GM19324 (cell line): ENCODE data around the gene ITLN2.
"Not testable (repeated sequence)": the region's sequence is repeated elsewhere in the genome, so short reads cannot be mapped to it uniquely, and the experiment has no call there.

Experiments
- ATAC-seq: cut with Tn5 transposase; IDR thresholded peaks from one replicate; pipeline ENCODE4 v1.9.1; 2021; ENCODE audit warnings: mild to moderate bottlenecking, moderate library complexity; ENCODE audit not compliant: unreplicated experiment, low FRiP score

The ITLN2 gene

DNA sequence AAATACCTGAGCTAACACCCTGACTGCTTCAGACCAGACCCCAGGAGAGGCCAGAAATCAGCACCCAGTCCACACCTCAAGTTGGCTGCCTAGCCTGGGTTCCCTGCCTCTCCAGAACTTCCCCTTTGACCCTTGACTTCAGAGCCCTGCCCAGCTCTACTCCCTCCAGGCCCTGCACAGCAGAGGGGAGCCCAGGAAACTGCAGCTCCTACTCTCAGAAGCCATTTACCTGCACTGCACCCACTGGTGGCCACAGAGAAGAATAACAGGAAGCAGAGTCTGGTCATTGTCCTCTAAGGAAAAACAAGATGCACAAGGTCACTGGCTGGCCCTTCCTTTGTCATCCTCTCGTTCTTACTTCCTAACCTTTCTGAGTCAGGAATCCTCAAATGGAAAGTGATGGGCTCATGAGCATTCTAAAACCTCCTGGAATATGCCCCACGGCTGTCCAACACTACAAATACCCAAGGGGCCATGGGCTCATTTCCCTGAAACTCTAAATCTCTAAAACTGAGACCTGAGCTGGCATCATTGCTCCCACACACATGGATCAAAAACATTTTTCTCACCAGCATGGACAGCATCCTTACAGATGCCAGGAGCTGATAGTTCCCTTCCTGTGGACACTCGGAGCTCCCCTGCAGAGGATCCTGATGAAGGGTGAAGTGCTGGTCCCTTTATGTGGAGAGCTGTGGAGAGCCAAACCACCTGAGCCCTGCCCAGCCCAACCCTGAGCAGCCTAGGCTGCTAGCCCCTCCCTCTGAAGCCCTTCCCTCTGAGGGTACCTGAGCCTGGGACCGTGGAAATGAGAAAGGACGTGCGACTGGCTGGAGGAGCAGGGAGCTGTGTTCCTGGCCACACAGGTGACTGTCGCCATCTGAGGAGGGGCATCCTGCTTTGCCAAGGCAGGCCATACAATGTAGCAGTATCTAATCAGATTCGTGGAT is at the start of gene ITLN2:
TSS of gene ITLN2 (minus strand) at position 652 of the 947 bp plus-strand sequence. CDS start at position 584, 68 bp downstream.
- ATAC-seq = no peak

DNA sequence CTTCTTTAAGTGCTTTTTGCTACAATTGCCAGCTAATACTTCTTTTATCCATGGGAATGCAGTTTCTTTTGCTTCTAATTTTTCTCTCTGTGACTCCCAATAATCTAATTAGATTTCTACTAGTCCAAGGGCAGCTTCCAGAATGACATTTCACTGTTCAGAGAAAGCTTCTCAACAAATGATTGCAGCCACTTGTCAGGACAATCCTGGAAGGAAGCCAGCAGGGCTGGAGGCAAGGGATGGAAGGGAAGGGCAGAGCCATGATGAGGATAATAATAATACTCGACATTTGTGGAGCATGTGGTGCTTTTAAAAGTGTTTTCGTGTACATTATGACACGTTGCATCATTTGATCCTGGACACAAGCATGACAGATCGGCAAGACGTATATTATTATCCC is 46.9 kb upstream of the ITLN2 start:
- no peak for ATAC-seq

DNA sequence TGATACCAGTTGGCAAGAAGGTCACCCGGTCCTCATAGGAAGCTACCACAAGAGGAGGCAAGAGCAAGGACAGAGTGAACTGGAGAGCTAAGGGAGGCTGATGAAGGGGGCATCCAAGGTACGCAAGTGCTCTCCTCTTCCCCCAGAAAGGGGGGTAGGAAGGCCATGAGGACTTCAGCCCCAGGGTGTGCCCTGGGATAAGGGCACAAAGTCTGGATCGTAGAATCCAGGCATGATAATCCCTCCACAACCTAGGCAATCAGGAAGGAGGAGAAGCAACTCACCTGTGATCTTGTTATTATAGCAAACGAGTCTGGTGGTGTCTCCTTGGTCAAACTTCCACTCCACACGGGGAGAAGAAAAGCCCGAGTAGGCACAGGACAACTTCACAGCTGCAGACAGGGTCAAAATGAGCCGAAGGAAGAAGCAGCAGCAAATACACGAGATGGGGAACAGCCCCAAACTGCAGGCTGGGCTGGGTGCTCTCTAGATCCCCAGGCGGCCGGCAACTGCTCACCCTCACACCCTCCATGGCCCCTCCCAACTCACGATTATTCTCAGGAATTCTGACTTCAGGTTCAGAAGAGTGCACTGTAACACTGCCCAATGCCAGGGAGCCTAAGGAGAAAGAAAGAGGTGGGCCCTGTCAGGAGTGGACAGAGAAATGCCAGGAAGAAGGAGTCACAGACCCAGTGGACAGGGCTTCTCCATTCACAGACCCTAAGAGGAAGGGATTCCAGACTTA is 46.3 kb upstream of the ITLN2 start:
- no peak for ATAC-seq

DNA sequence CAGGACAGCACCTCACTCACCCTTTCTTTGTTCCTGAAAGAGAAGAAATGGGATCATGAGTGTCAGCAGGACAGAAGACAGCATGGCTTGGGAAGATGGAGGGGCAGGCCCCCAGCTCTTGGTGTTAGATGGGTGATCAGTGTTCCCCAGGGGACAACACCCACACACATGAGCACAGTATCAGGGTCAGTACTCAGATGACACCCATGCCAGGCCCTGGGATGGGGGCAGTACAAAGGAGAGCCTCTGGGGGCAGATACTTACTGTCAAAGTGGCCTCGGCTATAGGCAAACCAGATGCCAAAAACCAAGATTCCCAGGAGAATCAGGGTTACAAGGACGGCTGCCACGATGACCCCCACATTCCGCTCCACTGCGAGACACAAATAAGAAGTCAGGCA is 44.8 kb upstream of the ITLN2 start:
- ATAC-seq = no peak

DNA sequence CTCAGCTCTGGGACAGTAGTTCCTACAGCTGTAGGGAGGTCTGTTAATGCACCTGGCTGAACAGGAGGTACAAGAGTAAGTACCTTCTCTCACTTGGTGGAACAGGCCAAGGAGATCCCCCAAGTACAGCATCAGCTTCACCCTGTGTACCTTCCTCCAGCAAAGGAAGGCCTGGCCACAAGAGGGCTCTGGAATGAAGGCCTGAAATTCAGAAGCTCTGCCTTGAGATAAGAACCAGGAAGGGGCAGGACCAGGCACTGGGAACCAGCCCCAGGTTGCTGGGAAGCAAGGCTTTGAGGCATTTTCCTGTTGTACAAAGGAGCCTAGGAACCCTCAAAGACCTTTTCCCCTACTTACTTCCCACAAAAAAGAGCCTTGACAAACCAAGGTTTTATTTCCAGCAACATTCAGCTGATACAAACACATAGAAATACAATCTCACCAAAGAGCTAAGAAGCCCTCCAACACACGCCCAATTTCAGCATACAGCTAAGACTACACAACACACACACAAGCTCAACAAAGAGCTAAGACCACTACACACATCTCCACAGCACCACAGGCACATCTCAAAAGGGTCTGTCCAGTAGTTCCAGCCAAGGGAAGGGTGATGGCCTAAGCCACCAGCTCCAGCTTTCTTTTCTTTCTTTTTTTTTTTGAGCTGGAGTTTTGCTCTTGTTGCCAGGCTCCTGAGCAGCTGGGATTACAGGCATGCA is 42.9 kb upstream of the ITLN2 start:
- no peak for ATAC-seq

DNA sequence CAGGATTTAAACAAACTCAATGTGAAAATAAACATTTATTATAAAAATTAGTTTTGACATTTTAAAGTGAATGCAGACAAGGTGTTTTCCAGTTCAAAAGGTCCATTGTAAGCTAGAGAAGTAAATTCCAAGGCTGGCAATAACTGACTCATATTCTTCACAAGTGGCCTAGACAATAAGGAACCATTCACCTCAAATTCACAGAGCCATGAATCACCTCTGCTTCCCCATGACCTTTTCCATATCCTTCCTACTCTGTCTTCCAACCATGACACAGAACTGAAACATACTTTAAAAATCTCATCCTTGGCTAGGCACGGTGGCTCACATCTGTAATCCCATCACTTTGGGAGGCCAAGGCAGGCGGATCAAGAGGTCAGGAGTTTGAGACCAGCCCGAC is 41.6 kb upstream of the ITLN2 start:
- no peak for ATAC-seq

DNA sequence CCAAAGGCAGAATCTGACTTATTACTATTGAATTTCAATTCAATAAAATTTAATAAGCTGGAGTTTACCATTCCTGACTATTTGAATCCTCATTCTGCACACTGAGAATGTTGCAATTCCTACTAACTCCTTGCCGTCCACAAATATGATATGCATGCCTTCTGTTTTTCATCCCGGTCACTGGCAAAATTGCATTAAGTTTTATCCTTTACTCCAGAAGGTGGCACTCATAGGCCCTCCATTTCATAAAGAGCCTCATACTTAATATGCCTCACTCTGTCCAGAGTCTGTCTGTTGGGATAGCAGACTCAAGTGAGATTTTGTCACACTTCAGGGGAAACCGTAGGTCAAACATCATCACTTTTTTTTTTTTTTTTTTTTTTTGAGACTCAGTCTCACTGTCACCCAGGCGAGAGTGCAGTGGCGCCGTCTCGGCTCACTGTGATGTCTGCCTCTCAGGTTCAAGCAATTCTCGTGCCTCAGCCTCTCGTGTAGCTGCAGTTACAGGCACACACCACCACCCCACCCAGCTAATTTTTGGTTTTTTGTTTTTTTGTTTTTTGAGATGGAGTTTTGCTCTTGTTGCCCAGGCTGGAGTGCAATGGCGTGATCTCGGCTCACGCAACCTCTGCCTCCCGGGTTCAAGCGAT is 39.1 kb upstream of the ITLN2 start:
- ATAC-seq = no peak

DNA sequence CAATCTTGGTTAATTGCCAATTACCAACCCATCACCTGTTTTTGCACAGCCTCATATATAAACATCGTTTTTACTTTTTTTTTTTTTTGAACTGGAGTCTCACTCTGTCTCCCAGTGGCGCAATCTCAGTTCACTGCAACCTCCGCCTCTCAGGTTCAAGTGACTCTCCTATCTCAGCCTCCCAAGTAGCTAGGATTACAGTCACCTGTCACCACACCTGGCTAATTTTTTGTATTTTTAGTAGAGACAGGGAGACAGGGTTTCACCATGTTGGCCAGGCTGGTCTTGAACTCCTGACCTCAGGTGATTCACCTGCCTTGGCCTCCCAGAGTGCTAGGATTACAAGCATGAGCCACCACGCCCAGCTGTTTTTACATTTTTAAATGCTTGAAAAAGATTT is 37.4 kb upstream of the ITLN2 start:
- ATAC-seq = not testable (repeated sequence)

DNA sequence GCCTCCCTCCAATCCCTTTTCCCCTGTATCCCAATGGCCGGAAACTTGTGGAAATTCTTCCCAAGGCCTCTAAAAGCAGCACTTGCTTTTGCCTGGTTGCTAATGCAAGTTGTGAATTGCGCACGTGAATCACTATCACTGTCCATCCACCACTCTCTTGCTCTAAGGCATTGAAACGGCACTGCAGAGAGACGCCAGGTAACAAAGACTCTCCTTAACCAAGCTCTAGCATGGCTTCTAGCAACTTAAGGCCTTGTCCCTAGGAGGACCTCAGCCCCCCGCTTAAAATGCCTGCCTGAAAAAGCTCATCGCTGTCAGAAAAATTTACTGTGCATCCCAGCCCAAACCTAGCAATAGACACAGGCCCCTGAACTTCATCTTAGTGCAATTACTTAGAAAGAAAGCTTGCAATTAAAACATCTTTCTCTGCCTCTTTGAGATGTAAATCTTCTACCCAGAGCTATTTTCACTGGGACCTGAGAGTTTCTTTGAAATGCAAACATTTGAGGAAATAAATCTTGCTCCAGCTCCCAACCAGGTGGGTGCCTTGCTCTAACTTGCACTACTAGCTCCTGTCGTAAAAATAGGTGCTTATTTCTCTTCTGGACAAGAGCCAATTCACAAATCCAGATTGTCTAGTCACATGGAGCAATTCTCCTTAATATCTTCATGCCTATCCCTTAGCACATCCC is 32.9 kb upstream of the ITLN2 start:
- no peak for ATAC-seq

DNA sequence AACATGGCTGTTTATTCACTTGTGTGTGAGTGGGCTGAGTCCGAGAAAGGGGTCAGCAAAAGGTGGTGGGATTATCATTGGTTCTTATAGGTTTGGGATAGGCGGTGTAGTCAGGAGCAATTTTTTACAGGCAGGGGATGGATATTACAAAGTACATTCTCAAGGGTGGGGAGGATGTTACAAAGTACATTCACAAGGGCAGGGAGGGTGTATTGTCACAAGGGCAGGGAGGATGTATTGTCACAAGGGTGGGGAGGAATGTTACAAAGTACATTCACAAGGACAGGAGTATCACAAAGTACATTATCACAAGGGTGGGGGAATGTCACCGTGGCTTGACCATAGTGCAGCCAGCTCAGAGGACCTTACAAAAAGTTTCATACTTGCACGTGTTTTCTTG is 31.1 kb upstream of the ITLN2 start:
- no peak for ATAC-seq

DNA sequence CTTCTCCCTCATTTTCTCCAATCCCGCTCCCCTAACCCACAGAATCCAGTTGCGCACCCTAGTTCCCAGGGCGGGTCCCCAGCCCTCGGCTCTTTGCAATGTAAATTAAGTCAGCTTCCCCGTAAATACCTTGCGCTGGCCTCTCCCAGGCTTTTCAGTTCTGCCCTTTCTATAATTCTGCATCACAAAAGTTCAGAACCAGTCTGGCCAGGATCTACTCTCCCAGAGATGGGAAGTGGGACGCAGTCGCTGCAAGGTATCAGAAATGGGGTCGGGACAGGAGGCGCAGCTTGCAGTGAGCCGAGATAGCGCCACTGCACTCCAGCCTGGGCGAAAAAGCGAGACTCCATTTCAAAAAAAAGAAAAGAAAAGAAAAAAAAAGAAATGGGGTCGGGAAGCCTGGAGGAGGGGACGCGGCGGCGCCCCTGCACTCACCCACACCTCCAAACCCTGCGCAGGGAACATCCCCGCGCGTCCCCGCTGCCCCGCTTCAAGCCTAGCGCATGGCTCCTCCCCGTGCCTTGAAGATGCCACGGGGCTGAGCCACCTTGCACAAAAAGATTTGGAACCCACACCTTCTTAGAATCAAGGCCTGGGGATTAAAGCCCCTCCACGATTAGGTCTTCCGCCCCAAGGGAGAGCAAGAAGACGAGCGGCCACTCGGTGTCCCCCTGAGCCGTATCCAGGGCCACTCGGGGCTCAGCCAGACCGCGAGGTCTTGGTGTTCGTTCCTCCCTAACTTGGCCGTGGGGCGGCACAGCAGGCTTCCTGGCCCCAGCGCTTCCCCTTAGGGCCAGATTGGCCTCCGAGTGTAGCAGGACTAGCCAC is 27.2 kb upstream of the ITLN2 start:
- no peak for ATAC-seq

DNA sequence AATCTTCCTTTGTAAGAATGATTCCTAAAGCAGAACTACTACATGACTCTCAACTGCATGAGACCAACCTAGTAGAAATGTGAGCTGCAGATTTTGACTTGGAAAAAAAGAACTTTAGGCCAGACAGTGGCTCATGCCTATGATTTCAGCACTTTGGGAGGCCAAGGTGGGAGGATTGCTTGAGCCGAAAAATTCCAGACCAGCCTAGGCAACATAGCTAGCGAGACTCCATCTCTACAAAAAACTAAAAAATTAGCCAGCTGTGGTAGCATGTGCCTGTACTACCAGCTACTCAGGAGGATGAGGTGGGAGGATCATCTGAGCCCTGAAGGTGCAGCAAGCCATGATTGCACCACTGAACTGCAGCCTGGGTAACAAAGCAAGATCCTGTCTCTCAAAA is 24.7 kb upstream of the ITLN2 start:
- ATAC-seq = no peak

DNA sequence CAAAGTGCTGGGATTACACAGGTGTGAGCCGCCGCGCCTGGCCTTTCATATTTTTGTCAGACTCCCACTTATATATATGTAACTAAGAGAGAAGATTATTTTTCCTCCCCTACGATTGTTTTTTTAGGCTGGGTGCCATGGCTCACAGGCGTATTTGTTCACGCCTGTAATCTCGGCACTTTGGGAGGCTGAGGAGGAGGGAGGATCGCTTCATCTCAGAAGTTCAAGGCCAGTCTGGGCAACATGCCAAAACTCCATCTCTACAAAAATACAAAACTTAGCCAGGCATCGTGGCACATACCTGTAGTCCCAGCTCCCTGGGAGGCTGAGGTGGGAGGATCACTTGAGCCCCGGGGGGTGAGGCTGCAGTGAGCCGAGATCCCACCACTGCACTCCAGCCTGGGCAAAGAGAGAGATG is 23.9 kb upstream of the ITLN2 start:
- ATAC-seq = no peak

DNA sequence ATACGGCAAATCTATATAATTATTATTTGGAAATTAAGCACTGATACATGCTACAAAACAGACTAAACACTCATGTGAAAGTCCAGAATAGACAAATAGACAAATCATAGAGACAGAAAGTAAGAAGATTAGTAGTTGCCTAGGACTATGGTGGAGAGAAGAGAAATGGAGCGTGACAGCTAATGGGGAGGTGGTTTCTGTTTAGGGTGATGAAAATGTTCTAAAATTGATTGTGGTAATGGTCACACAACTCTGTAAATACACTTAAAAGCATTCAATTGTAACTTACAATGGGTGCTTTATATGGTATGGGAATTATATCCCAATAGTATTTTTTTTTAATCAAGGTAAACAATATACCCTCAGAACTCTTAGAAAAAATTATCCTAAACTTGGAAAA is 20.4 kb upstream of the ITLN2 start:
- ATAC-seq = no peak

DNA sequence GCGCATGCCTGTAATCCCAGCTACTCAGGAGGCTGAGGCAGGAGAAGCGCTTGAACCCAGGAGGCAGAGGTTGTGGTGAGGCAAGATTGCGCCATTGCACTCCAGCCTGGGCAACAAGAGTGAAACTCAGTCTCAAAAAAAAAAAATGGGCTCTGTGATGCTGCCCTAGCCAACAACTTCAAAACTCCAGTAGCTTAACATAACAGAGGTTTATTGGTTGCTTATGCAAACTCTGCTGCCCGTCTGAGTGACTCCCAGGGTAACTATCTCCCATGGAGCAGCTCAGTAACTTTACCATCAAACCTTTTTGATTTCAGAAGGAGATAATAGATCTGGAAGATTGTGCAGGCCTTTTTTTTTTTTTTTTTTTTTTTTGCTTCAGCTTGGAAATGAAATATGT is 18.9 kb upstream of the ITLN2 start:
- ATAC-seq = no peak

DNA sequence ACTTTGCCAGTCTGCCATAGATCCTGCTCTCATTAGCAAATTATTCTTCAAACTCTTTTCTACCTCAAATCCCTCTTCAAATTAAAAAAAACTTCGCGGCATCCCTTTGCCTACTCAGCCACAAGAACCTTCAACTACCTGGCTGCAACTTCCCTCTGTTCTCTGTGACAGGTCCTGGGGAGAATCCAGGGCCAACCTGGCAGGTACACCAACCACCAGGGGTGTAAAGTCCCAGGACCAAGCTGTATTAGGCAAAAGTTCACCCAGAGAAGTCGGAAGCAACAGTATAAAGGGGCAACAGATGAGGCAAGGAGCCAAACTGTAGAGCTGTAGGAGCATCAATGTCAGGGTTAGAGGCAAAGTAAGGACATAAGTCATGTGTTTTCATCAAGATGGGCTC is 18.3 kb upstream of the ITLN2 start:
- no peak for ATAC-seq

DNA sequence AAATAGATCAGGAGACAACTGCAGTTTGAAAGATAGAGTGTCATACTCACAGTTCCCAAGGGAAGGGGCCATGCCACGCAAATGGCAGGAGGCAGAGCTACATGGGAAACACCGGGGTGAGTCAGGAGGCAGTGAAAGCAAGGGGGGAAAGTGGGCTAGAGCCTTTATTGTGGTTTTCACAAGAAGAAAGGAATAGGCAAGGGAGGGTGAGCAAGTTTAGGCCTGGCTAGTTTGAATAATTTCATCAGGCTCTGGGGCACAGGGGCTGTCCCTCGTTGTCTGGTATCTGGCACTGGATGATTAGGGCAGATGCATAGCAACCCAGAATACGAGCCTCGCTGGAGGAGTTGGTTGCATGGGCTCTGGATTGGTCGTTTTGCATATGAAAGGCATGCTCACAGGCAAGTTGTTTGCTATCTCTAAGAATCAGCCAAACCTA is 17.0 kb upstream of the ITLN2 start:
- ATAC-seq = no peak

DNA sequence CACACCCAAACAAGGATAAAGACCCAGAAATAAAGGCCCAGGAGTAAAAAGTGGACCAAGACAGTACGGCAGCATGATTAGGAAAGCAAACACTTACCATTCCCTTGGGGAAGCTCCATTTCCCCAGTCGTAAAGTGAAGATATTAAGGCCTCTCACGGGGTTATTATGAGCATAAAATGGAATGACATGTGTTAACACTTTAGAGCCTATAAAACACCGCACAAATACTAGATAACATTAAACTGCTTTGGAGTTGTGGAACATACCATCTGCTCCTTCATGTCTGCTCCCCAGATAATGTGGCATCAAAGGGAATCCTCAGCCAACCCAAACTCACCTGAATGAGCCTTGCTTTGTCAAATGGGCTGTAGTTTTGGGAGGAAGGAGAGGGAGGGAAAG is 8.9 kb upstream of the ITLN2 start:
- ATAC-seq = no peak

DNA sequence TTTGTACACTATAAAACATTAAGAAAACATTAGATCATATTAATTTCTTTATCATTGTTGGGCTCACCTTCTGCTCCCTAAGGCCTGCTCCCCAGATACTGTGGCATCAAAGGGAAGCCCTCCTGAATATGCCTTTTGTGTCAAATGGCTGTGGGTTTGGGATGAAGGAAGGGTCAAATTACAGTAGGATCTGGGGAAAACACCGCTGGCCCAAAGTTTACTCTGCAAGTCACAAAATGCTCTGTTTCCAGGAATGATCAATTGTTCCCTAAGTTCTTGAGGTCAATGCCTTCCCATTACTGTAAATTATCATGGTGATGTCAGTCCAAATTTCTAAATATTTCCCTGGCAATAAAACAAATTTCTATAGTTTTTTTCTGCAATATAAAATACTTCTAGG is 6.8 kb upstream of the ITLN2 start:
- ATAC-seq = no peak
